ENCODE measurements around the gene SEMA3A. TPM values are rescaled to one million over a fixed set of nuclear protein-coding genes. Genes with fewer than 3 reads are reported as not detected.

Gene SEMA3A
- total and polyA plus RNA-seq, 11 donors: 0.30 to 6.6 (median 1.4) TPM

- ATAC-seq (no peak), DNase-seq (no peak)
- no peaks in the 10 kb centered on the region for H3K27me3 ChIP-seq
- WGBS, 4 donors: 91 to 96% (median 93%) methylated on average over 2 of the region's 2 CpGs
- TF ChIP-seq POLR2A (IDR thresholded peaks at IDR 0.05) (no peak), CTCF (IDR thresholded peaks at IDR 0.05) (no peak)
- no peak overlapping the region for H3K27ac ChIP-seq
- H3K36me3 ChIP-seq: no peaks in the 10 kb centered on the region
- intact Hi-C loops (cut with DNase I): loop anchor here in 6 of 10 donors (2.0 to 5.0 kb wide), 3 partner anchors 211 to 216 kb away; no protein-coding TSS in a partner anchor
- H3K4me1 ChIP-seq: peaks cover 0 to 7% (median 0%) of the 10 kb centered on the region in 12 donors
- no peaks in the 10 kb centered on the region for H3K9me3 ChIP-seq
- no peak overlapping the region for H3K4me3 ChIP-seq
Measured at GRCh38 chr7:84187813-84188510, 6.6 kb downstream of the SEMA3A start.

DNA sequence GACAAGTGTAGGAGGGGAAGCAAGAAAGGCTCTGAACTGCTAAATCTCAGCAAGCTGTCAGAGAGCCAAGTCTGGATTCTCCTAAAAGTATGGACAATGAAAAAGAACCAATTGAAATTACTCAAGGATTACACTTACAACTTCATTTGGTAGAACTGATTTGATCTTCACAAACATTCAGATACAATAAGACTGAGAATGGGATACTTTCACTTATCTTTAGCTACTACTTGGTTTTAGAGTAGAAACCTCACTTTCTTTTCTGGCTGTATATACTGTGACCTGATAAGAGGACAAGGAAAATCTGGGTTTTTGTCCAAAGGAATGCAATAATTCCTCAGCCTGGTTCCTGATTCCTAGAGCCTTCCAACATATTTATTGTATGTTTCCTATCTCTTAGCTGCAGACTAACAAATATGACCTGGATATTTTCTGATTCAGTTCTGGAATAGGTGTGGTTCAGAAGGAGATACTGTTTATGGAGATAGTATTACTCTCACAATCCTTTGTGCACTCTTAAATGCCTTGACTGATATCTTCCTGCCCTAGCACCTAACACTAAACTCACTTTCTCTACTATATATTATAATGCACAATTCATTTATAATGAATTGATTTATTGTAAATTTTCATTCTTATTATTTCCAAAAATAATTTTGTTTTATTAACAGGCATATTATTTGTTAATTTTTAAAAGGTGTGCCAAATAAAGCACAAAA, 7.3 kb downstream of the SEMA3A start:
- no peaks in the 10 kb centered on the region for H3K9me3 ChIP-seq
- intact Hi-C loops (cut with DNase I): loop anchor here in 5 of 10 donors (5.0 kb wide), 2 partner anchors 210 to 215 kb away; no protein-coding TSS in a partner anchor
- peaks cover 0 to 7% (median 0%) of the 10 kb centered on the region in 12 donors for H3K4me1 ChIP-seq
- H3K27me3 ChIP-seq: no peaks in the 10 kb centered on the region
- ATAC-seq: no peak
- TF ChIP-seq CTCF (IDR thresholded peaks at IDR 0.05) (no peak), POLR2A (IDR thresholded peaks at IDR 0.05) (no peak)
- DNase-seq: no peak
- peak overlapping the region in 1 of 12 donors; percentile 34 for H3K27ac ChIP-seq
- no peak overlapping the region for H3K4me3 ChIP-seq
- H3K36me3 ChIP-seq: no peaks in the 10 kb centered on the region

DNA sequence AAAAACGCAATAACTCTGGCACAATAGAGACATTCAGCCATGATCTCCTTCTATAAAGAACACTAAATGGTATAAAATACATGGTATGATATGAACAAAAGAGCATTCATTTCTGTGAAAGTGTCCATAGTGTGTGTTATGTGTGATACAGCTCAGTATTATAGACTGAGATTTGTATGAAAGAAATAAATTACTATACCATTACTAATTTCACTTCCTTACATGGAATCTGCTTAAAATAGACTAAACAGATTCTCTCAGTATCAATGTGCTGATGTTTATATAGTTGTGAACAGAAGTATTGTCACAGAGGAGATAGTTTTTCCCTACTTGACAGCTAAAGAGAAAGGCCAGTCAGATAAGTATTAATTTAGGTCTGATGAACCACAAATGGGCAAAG, 10.8 kb downstream of the SEMA3A start:
- no peaks in the 10 kb centered on the region for H3K4me1 ChIP-seq
- ATAC-seq: no peak

More for the DNA sequence above, 10.8 kb downstream of the SEMA3A start:
- no peak for DNase-seq
- TF ChIP-seq POLR2A (IDR thresholded peaks at IDR 0.05) (no peak), CTCF (IDR thresholded peaks at IDR 0.05) (no peak)
- 97 to 98% (median 98%) methylated on average over 1 of the region's 1 CpG for WGBS, 4 donors
- Histone ChIP-seq H3K9me3 (no peaks in the 10 kb centered on the region), H3K27me3 (no peaks in the 10 kb centered on the region), H3K4me3 (no peak overlapping the region), H3K27ac (no peak overlapping the region), H3K36me3 (no peaks in the 10 kb centered on the region)
- intact Hi-C loops (cut with DNase I): no loop called here

All from heart left ventricle (tissue), 16 donors.